DOHH2 (cell line): ENCODE data around the gene KCNN4.

Experiments used
- EZH2phosphoT487 ChIP-seq: fragments of 200-600 bp; sonication (generic); IDR thresholded peaks from 2 replicates; pipeline ENCODE4 v1.6.1; 2017; ENCODE audit warnings: borderline replicate concordance, mild to moderate bottlenecking, antibody characterized with exemption, low read length, moderate library complexity, mixed read lengths
- TF ChIP-seq, protein P1 (sequence below): fragments of 200-600 bp; sonication (generic); IDR thresholded peaks from one replicate; pipeline ENCODE4 v1.5.1; 2014; ENCODE audit warnings: antibody characterized with exemption, mild to moderate bottlenecking, low read depth, low read length; ENCODE audit not compliant: poor library complexity, severe bottlenecking

GRCh38 chr19:43754253-43754502 is 26.6 kb downstream of the KCNN4 start:
- TF ChIP-seq, protein P1, sequence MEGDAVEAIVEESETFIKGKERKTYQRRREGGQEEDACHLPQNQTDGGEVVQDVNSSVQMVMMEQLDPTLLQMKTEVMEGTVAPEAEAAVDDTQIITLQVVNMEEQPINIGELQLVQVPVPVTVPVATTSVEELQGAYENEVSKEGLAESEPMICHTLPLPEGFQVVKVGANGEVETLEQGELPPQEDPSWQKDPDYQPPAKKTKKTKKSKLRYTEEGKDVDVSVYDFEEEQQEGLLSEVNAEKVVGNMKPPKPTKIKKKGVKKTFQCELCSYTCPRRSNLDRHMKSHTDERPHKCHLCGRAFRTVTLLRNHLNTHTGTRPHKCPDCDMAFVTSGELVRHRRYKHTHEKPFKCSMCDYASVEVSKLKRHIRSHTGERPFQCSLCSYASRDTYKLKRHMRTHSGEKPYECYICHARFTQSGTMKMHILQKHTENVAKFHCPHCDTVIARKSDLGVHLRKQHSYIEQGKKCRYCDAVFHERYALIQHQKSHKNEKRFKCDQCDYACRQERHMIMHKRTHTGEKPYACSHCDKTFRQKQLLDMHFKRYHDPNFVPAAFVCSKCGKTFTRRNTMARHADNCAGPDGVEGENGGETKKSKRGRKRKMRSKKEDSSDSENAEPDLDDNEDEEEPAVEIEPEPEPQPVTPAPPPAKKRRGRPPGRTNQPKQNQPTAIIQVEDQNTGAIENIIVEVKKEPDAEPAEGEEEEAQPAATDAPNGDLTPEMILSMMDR, result no peak
- TF ChIP-seq EZH2phosphoT487, result no peak
